GM10847 (cell line): ENCODE results near the gene SP3.

Source experiments
- POLR2A ChIP-seq: IDR thresholded peaks from 2 replicates; pipeline ENCODE4 v1.6.1; 2011; ENCODE audit not compliant: insufficient read length; ENCODE audit errors: extremely low read depth

SP3 gene

GRCh38 chr2:173984866-173985604 lies 19.9 kb upstream of the SP3 start:
- TF ChIP-seq POLR2A = no peak

- TF ChIP-seq POLR2A = no peak
Observed at GRCh38 chr2:173983391-173983871, 18.3 kb upstream of the SP3 start.

- no peak for TF ChIP-seq POLR2A
Observed at GRCh38 chr2:173982918-173983317, 17.7 kb upstream of the SP3 start.

GRCh38 chr2:173982182-173982714 lies 17.1 kb upstream of the SP3 start:
- TF ChIP-seq POLR2A = no peak

- no peak for TF ChIP-seq POLR2A
Observed at GRCh38 chr2:173981520-173981919, 16.3 kb upstream of the SP3 start.

- TF ChIP-seq POLR2A = no peak
Observed at GRCh38 chr2:173979751-173980351, 14.7 kb upstream of the SP3 start.

GRCh38 chr2:173978447-173978846 lies 13.3 kb upstream of the SP3 start:
- TF ChIP-seq POLR2A = no peak

- TF ChIP-seq POLR2A = no peak
Observed at GRCh38 chr2:173972636-173973035, 7.5 kb upstream of the SP3 start.

GRCh38 chr2:173972165-173972564 lies 7.0 kb upstream of the SP3 start:
- no peak for TF ChIP-seq POLR2A

GRCh38 chr2:173970516-173970924 lies 5.3 kb upstream of the SP3 start:
- TF ChIP-seq POLR2A = no peak

GRCh38 chr2:173969886-173970285 lies 4.7 kb upstream of the SP3 start:
- no peak for TF ChIP-seq POLR2A

GRCh38 chr2:173968551-173968950 lies 3.4 kb upstream of the SP3 start:
- TF ChIP-seq POLR2A = no peak

- TF ChIP-seq POLR2A = no peak
Observed at GRCh38 chr2:173966274-173967098, 1.3 kb upstream of the SP3 start.

GRCh38 chr2:173964565-173965371 lies 405 bp downstream of the SP3 start:
- peak; percentile 91 for TF ChIP-seq POLR2A

- peak; percentile 3 for TF ChIP-seq POLR2A
Observed at GRCh38 chr2:173963817-173964564, 1.2 kb downstream of the SP3 start.
